Measurements from ENCODE around the gene PGA5. TPM values are rescaled to one million over a fixed set of nuclear protein-coding genes. Genes with fewer than 3 reads are reported as not detected.
"Not testable (repeated sequence)": the region's sequence is repeated elsewhere in the genome, so short reads cannot be mapped to it uniquely, and the experiment has no call there.

The PGA5 gene
- total RNA-seq, 5 donors from 2014 or later (not counting 1 experiment from before 2014, with no cell fraction given) = not detected

GRCh38 chr11:61198948-61199523 lies 41.9 kb upstream of the PGA5 start:
- Mint-ChIP-seq H3K27ac (no peak overlapping the region), H3K27me3 (peaks cover 10 to 23% of the 10 kb centered on the region in 2 donors), H3K36me3 (no peaks in the 10 kb centered on the region), H3K4me1 (no peaks in the 10 kb centered on the region), H3K4me3 (no peak overlapping the region), H3K9me3 (no peaks in the 10 kb centered on the region)
- DNase-seq = no peak
- no peaks in the 10 kb centered on the region for H3K9me3 ChIP-seq
- no peak overlapping the region for H3K4me3 ChIP-seq (ENCODE audit: control insufficient read depth in 1 of 2, extremely low read depth in 1 of 2, low read length in 1 of 2)
- ATAC-seq (replicated peaks in 1 of 4) = no peak
- ChIA-PET POLR2A (no interaction called here), CTCF (no interaction called here)
- H3K4me1 ChIP-seq (ENCODE audit: control insufficient read depth in 1 of 2, extremely low read depth in 1 of 2, insufficient read depth in 2 of 2, low read length in 2 of 2) = no peaks in the 10 kb centered on the region
- H3K27ac ChIP-seq (ENCODE audit: low read length) = no peak overlapping the region
- H3K36me3 ChIP-seq (ENCODE audit: control insufficient read depth in 2 of 2, extremely low read depth in 1 of 2, insufficient read depth in 1 of 2, low read length in 1 of 2) = no peaks in the 10 kb centered on the region
- H3K27me3 ChIP-seq (replicated peaks in 1 of 2; ENCODE audit: control insufficient read depth in 2 of 2, extremely low read depth in 1 of 2, insufficient read depth in 2 of 2, low read length in 1 of 2) = peaks cover 0 to 21% of the 10 kb centered on the region in 2 experiments
- WGBS (ENCODE audit: insufficient coverage) = 63% methylated on average over 1 of the region's 4 CpGs

- Mint-ChIP-seq H3K4me3 (no peak overlapping the region), H3K27ac (no peak overlapping the region), H3K9me3 (no peaks in the 10 kb centered on the region), H3K27me3 (peaks cover 13 to 23% of the 10 kb centered on the region in 2 donors), H3K36me3 (no peaks in the 10 kb centered on the region), H3K4me1 (no peaks in the 10 kb centered on the region)
- no peak overlapping the region for H3K27ac ChIP-seq (ENCODE audit: low read length)
- peaks cover 0 to 8% of the 10 kb centered on the region in 2 experiments for H3K27me3 ChIP-seq (replicated peaks in 1 of 2; ENCODE audit: control insufficient read depth in 2 of 2, extremely low read depth in 1 of 2, insufficient read depth in 2 of 2, low read length in 1 of 2)
- H3K4me1 ChIP-seq (ENCODE audit: control insufficient read depth in 1 of 2, extremely low read depth in 1 of 2, insufficient read depth in 2 of 2, low read length in 2 of 2) = no peaks in the 10 kb centered on the region
- WGBS (ENCODE audit: insufficient coverage) = 91% methylated on average over 14 of the region's 14 CpGs
- ATAC-seq (replicated peaks in 1 of 4) (no peak), DNase-seq (no peak)
- H3K36me3 ChIP-seq (ENCODE audit: control insufficient read depth in 2 of 2, extremely low read depth in 1 of 2, insufficient read depth in 1 of 2, low read length in 1 of 2) = no peaks in the 10 kb centered on the region
- CTCF ChIA-PET = no interaction called here
- no peak overlapping the region for H3K4me3 ChIP-seq (ENCODE audit: control insufficient read depth in 1 of 2, extremely low read depth in 1 of 2, low read length in 1 of 2)
- POLR2A ChIA-PET = no interaction called here
- no peaks in the 10 kb centered on the region for H3K9me3 ChIP-seq
These were observed 39.5 kb upstream of the PGA5 start for GRCh38 chr11:61201476-61201875.

- peaks cover 13 to 23% of the 10 kb centered on the region in 2 donors for H3K27me3 Mint-ChIP-seq
- H3K27ac ChIP-seq (ENCODE audit: low read length); H3K27ac Mint-ChIP-seq; DNase-seq; CTCF ChIA-PET; H3K4me3 Mint-ChIP-seq; H3K4me1 ChIP-seq (ENCODE audit: control insufficient read depth in 1 of 2, extremely low read depth in 1 of 2, insufficient read depth in 2 of 2, low read length in 2 of 2); H3K4me3 ChIP-seq (ENCODE audit: control insufficient read depth in 1 of 2, extremely low read depth in 1 of 2, low read length in 1 of 2); ATAC-seq (replicated peaks in 1 of 4); H3K9me3 Mint-ChIP-seq; H3K36me3 ChIP-seq (ENCODE audit: control insufficient read depth in 2 of 2, extremely low read depth in 1 of 2, insufficient read depth in 1 of 2, low read length in 1 of 2); H3K9me3 ChIP-seq; H3K27me3 ChIP-seq (replicated peaks in 1 of 2; ENCODE audit: control insufficient read depth in 2 of 2, extremely low read depth in 1 of 2, insufficient read depth in 2 of 2, low read length in 1 of 2); H3K4me1 Mint-ChIP-seq; POLR2A ChIA-PET; H3K36me3 Mint-ChIP-seq: not testable (repeated sequence)
- 62% methylated on average over 4 of the region's 18 CpGs for WGBS (ENCODE audit: insufficient coverage)
These were observed 37.8 kb upstream of the PGA5 start, which contains the start of gene PGA3 for GRCh38 chr11:61202950-61203746. PGA3 (plus strand) TSS chr11:61203515; CDS start chr11:61203565, 50 bp downstream.

GRCh38 chr11:61203873-61204272 lies 37.1 kb upstream of the PGA5 start:
- H3K27ac ChIP-seq (ENCODE audit: low read length); H3K36me3 ChIP-seq (ENCODE audit: control insufficient read depth in 2 of 2, extremely low read depth in 1 of 2, insufficient read depth in 1 of 2, low read length in 1 of 2); H3K27ac Mint-ChIP-seq; ATAC-seq (replicated peaks in 1 of 4); H3K27me3 ChIP-seq (replicated peaks in 1 of 2; ENCODE audit: control insufficient read depth in 2 of 2, extremely low read depth in 1 of 2, insufficient read depth in 2 of 2, low read length in 1 of 2); CTCF ChIA-PET; H3K9me3 Mint-ChIP-seq; POLR2A ChIA-PET; H3K4me1 Mint-ChIP-seq; H3K4me3 Mint-ChIP-seq; H3K36me3 Mint-ChIP-seq; H3K9me3 ChIP-seq; H3K4me3 ChIP-seq (ENCODE audit: control insufficient read depth in 1 of 2, extremely low read depth in 1 of 2, low read length in 1 of 2); DNase-seq; H3K4me1 ChIP-seq (ENCODE audit: control insufficient read depth in 1 of 2, extremely low read depth in 1 of 2, insufficient read depth in 2 of 2, low read length in 2 of 2): not testable (repeated sequence)
- peaks cover 13 to 23% of the 10 kb centered on the region in 2 donors for H3K27me3 Mint-ChIP-seq
- WGBS (ENCODE audit: insufficient coverage) = no CpG with 5 or more reads among the region's 5 CpGs

- H3K4me3 ChIP-seq (ENCODE audit: control insufficient read depth in 1 of 2, extremely low read depth in 1 of 2, low read length in 1 of 2); H3K4me1 Mint-ChIP-seq; H3K36me3 ChIP-seq (ENCODE audit: control insufficient read depth in 2 of 2, extremely low read depth in 1 of 2, insufficient read depth in 1 of 2, low read length in 1 of 2); H3K4me1 ChIP-seq (ENCODE audit: control insufficient read depth in 1 of 2, extremely low read depth in 1 of 2, insufficient read depth in 2 of 2, low read length in 2 of 2); H3K4me3 Mint-ChIP-seq; CTCF ChIA-PET; H3K9me3 Mint-ChIP-seq; H3K27ac Mint-ChIP-seq; H3K36me3 Mint-ChIP-seq; DNase-seq; H3K27me3 ChIP-seq (replicated peaks in 1 of 2; ENCODE audit: control insufficient read depth in 2 of 2, extremely low read depth in 1 of 2, insufficient read depth in 2 of 2, low read length in 1 of 2); ATAC-seq (replicated peaks in 1 of 4); POLR2A ChIA-PET; H3K9me3 ChIP-seq; H3K27ac ChIP-seq (ENCODE audit: low read length): not testable (repeated sequence)
- 95% methylated on average over 7 of the region's 14 CpGs for WGBS (ENCODE audit: insufficient coverage)
- H3K27me3 Mint-ChIP-seq = peaks cover 13 to 23% of the 10 kb centered on the region in 2 donors
These were observed 36.4 kb upstream of the PGA5 start for GRCh38 chr11:61204502-61205059.

- H3K4me3 ChIP-seq (ENCODE audit: control insufficient read depth in 1 of 2, extremely low read depth in 1 of 2, low read length in 1 of 2); CTCF ChIA-PET; H3K4me1 ChIP-seq (ENCODE audit: control insufficient read depth in 1 of 2, extremely low read depth in 1 of 2, insufficient read depth in 2 of 2, low read length in 2 of 2); H3K9me3 ChIP-seq; POLR2A ChIA-PET; H3K36me3 Mint-ChIP-seq; H3K4me3 Mint-ChIP-seq; H3K4me1 Mint-ChIP-seq; H3K27ac Mint-ChIP-seq; H3K36me3 ChIP-seq (ENCODE audit: control insufficient read depth in 2 of 2, extremely low read depth in 1 of 2, insufficient read depth in 1 of 2, low read length in 1 of 2); H3K27me3 ChIP-seq (replicated peaks in 1 of 2; ENCODE audit: control insufficient read depth in 2 of 2, extremely low read depth in 1 of 2, insufficient read depth in 2 of 2, low read length in 1 of 2); H3K27ac ChIP-seq (ENCODE audit: low read length); ATAC-seq (replicated peaks in 1 of 4); H3K9me3 Mint-ChIP-seq; DNase-seq: not testable (repeated sequence)
- peaks cover 4 to 13% of the 10 kb centered on the region in 2 donors for H3K27me3 Mint-ChIP-seq
- WGBS (ENCODE audit: insufficient coverage) = no CpG with 5 or more reads among the region's 9 CpGs
These were observed 33.2 kb upstream of the PGA5 start for GRCh38 chr11:61207636-61208310.

Data from T-cell (primary cell).